H9 (cell line): ENCODE data around the gene B3GALT4. TPM values are rescaled to one million over a fixed set of nuclear protein-coding genes. Genes with fewer than 3 reads are reported as not detected.

Source experiments
- DNase-seq: peaks from one replicate; pipeline ENCODE4 v3.0.0-alpha.2; 2017
- H2AFZ ChIP-seq: one replicate; pipeline ENCODE4 v1.6.1; 2013; ENCODE audit warnings: mild to moderate bottlenecking, low read length, control low read depth, moderate library complexity
- H2AK5ac ChIP-seq: 2 replicates; pipeline ENCODE4 v1.6.1; 2013; ENCODE audit warnings: low read length, control low read depth, mixed read lengths; ENCODE audit not compliant: insufficient read length
- H2BK120ac ChIP-seq: one replicate; pipeline ENCODE4 v1.6.1; 2013; ENCODE audit warnings: low read depth, mild to moderate bottlenecking, low read length, control low read depth, inconsistent platforms; ENCODE audit not compliant: poor library complexity, severe bottlenecking
- H2BK12ac ChIP-seq: 2 replicates; pipeline ENCODE4 v1.6.1; 2013; ENCODE audit warnings: low read length, control low read depth, mixed read lengths, low read depth; ENCODE audit not compliant: insufficient read length
- H2BK15ac ChIP-seq: 2 replicates; pipeline ENCODE4 v1.6.1; 2013; ENCODE audit warnings: low read depth, low read length, control low read depth
- H2BK20ac ChIP-seq: one replicate; pipeline ENCODE4 v1.6.1; 2013; ENCODE audit warnings: low read depth, mild to moderate bottlenecking, low read length, control low read depth, inconsistent platforms; ENCODE audit not compliant: poor library complexity, severe bottlenecking
- H2BK5ac ChIP-seq: 2 replicates; pipeline ENCODE4 v1.6.1; 2013; ENCODE audit warnings: low read length, control low read depth, mixed read lengths; ENCODE audit not compliant: insufficient read length
- H3K14ac ChIP-seq: 2 replicates; pipeline ENCODE4 v1.6.1; 2013; ENCODE audit warnings: low read length, control low read depth; ENCODE audit not compliant: insufficient read depth
- H3K18ac ChIP-seq: 2 replicates; pipeline ENCODE4 v1.6.1; 2013; ENCODE audit warnings: low read depth, mild to moderate bottlenecking, mixed read lengths, low read length, control low read depth; ENCODE audit not compliant: insufficient read length
- H3K23ac ChIP-seq: 2 replicates; pipeline ENCODE4 v1.6.1; 2013; ENCODE audit warnings: low read length, control low read depth, mixed read lengths, low read depth; ENCODE audit not compliant: insufficient read length
- H3K23me2 ChIP-seq: 2 replicates; pipeline ENCODE4 v1.6.1; 2013; ENCODE audit warnings: low read depth, mild to moderate bottlenecking, mixed read lengths, low read length, control low read depth; ENCODE audit not compliant: insufficient read length, poor library complexity, severe bottlenecking
- H3K27ac ChIP-seq: 2 replicates; pipeline ENCODE4 v1.5.1; 2013; ENCODE audit warnings: low read length, control low read depth, mixed read lengths, low read depth; ENCODE audit not compliant: insufficient read length
- H3K27me3 ChIP-seq: 2 replicates; pipeline ENCODE4 v1.6.1; 2013; ENCODE audit warnings: low read length, control low read depth, inconsistent platforms; ENCODE audit not compliant: insufficient read depth
- H3K4ac ChIP-seq: 2 replicates; pipeline ENCODE4 v1.6.1; 2013; ENCODE audit warnings: low read depth, mild to moderate bottlenecking, control low read depth, inconsistent platforms, low read length, moderate library complexity
- H3K4me1 ChIP-seq: 2 replicates; pipeline ENCODE4 v1.6.1; 2013; ENCODE audit warnings: low read length, control low read depth, inconsistent platforms; ENCODE audit not compliant: insufficient read depth
- H3K4me2 ChIP-seq: 2 replicates; pipeline ENCODE4 v1.6.1; 2013; ENCODE audit warnings: low read length, control low read depth, mixed read lengths; ENCODE audit not compliant: insufficient read length, insufficient read depth
- H3K56ac ChIP-seq: 2 replicates; pipeline ENCODE4 v1.6.1; 2013; ENCODE audit warnings: low read depth, mild to moderate bottlenecking, mixed read lengths, low read length, control low read depth; ENCODE audit not compliant: insufficient read length
- H3K79me1 ChIP-seq: 2 replicates; pipeline ENCODE4 v1.6.1; 2013; ENCODE audit warnings: low read depth, mild to moderate bottlenecking, moderate library complexity, low read length, control low read depth, inconsistent platforms; ENCODE audit not compliant: insufficient read depth, poor library complexity, severe bottlenecking
- H3K79me2 ChIP-seq: 2 replicates; pipeline ENCODE4 v1.6.1; 2013; ENCODE audit warnings: low read length, control low read depth, inconsistent platforms; ENCODE audit not compliant: insufficient read depth
- H3K9ac ChIP-seq: 2 replicates; pipeline ENCODE4 v1.6.1; 2013; ENCODE audit warnings: low read length, control low read depth, mixed read lengths; ENCODE audit not compliant: insufficient read length; ENCODE audit errors: extremely low read depth
- H3K9me3 ChIP-seq: one replicate; pipeline ENCODE4 v1.6.1; 2013; ENCODE audit warnings: low read depth, low read length, inconsistent platforms; ENCODE audit not compliant: control insufficient read depth
- H3T11ph ChIP-seq: one replicate; pipeline ENCODE4 v1.6.1; 2013; ENCODE audit warnings: mild to moderate bottlenecking, low read length, control low read depth, inconsistent platforms
- H4K20me1 ChIP-seq: one replicate; pipeline ENCODE4 v1.6.1; 2013; ENCODE audit not compliant: control insufficient read depth, insufficient read length, insufficient read depth
- H4K5ac ChIP-seq: 2 replicates; pipeline ENCODE4 v1.6.1; 2013; ENCODE audit warnings: low read depth, mild to moderate bottlenecking, mixed read lengths, low read length, control low read depth; ENCODE audit not compliant: insufficient read length
- H4K8ac ChIP-seq: replicated peaks from 2 replicates; pipeline ENCODE4 v1.6.1; 2013; ENCODE audit warnings: low read length, control low read depth, mixed read lengths, low read depth; ENCODE audit not compliant: insufficient read length
- H4K91ac ChIP-seq: 2 replicates; pipeline ENCODE4 v1.6.1; 2013; ENCODE audit warnings: low read depth, mild to moderate bottlenecking, moderate library complexity, mixed read lengths, low read length, control low read depth; ENCODE audit not compliant: insufficient read length
- H3K27ac Mint-ChIP-seq, 3 experiments: 2 replicates in 2 of 3; 3 replicates in 1 of 3; pipeline ENCODE4 v1.8.0; 2020 to 2021; ENCODE audit warnings: mixed read lengths in 3 of 3, mild to moderate bottlenecking in 1 of 3, moderate library complexity in 1 of 3
- H3K27me3 Mint-ChIP-seq: 2 replicates; pipeline ENCODE4 v1.8.0; 2021; ENCODE audit warnings: low read depth, mild to moderate bottlenecking, moderate library complexity, mixed read lengths
- H3K36me3 Mint-ChIP-seq, 3 experiments: 2 replicates in 2 of 3; 3 replicates in 1 of 3; pipeline ENCODE4 v1.8.0; 2020 to 2021; ENCODE audit warnings: low read depth in 3 of 3, mixed read lengths in 3 of 3; ENCODE audit not compliant: insufficient read depth in 1 of 3
- H3K4me1 Mint-ChIP-seq, 2 experiments: 2 replicates each; pipeline ENCODE4 v1.8.0; 2020; ENCODE audit warnings: mixed read lengths in 2 of 2
- H3K4me3 Mint-ChIP-seq, 2 experiments: 2 replicates in 1 of 2; 3 replicates in 1 of 2; pipeline ENCODE4 v1.8.0; 2020 to 2021; ENCODE audit warnings: mild to moderate bottlenecking in 2 of 2, mixed read lengths in 2 of 2, moderate library complexity in 1 of 2
- H3K9me3 Mint-ChIP-seq, 2 experiments: 2 replicates in 1 of 2; 3 replicates in 1 of 2; pipeline ENCODE4 v1.8.0; 2020; ENCODE audit warnings: mild to moderate bottlenecking in 2 of 2, mixed read lengths in 2 of 2, moderate library complexity in 1 of 2
- CTCF ChIP-seq: fragments of 200-600 bp; sonication (generic); conservative IDR thresholded peaks from 3 replicates; pipeline ENCODE4 v1.8.0; 2021; ENCODE audit warnings: antibody characterized with exemption, mild to moderate bottlenecking
- WGBS: extraction: QIAGEN DNeasy Blood & Tissue Kit; methylation state at CpG from one replicate; pipeline ENCODE4 v1.1.7; 2013; ENCODE audit warnings: missing lambda C conversion rate, low lambda C conversion rate, mixed read lengths; ENCODE audit not compliant: insufficient read length; ENCODE audit errors: extremely low coverage; 5-methylcytosine and 5-hydroxymethylcytosine counted together
- total RNA-seq: library from RNA; stranded (reverse); gene quantifications from 2 replicates; pipeline ENCODE4 v1.2.1, GENCODE V29; 2021

The B3GALT4 gene
- total RNA-seq, 1 experiment from 2014 or later = 3.2 TPM

DNA sequence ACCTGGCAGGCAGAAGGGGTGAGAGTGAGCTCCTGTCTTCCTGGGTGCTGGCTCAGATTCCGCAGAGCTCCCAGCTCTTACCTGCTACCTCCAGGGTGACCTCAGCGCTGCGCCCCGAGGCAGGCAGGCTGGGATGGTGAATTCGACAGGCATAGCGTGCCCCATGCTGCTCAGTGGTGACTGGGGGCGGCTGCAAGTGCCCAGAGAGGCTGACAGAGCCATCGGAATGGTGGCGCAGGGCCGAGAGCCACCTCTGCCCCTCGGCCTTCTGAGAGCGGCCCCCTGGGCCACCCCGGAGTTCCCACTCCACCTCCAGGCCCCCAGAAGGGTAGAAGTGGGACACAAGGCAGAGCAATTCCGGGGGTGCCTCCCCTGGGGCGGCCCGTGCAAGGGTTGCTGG lies 27.3 kb downstream of the B3GALT4 start:
- Histone ChIP-seq H2BK5ac (no peak overlapping the region), H3K9ac (no peak overlapping the region), H3K23ac (no peak overlapping the region), H2BK12ac (no peak overlapping the region), H4K5ac (no peak overlapping the region), H3K27ac (no peak overlapping the region), H3K4me2 (no peak overlapping the region), H4K91ac (no peak overlapping the region), H3K18ac (no peak overlapping the region), H3K4me1 (no peaks in the 10 kb centered on the region), H2BK15ac (no peak overlapping the region), H2BK120ac (no peak overlapping the region), H4K20me1 (no peaks in the 10 kb centered on the region), H3K14ac (no peak overlapping the region), H3K56ac (no peak overlapping the region), H3K79me2 (peaks cover 3% of the 10 kb centered on the region; the same call in 1 of the 2 replicates), H2AK5ac (no peak overlapping the region), H3K27me3 (no peaks in the 10 kb centered on the region), H4K8ac (no peak overlapping the region), H3K9me3 (no peaks in the 10 kb centered on the region), H3K79me1 (no peaks in the 10 kb centered on the region), H3K23me2 (peaks cover 4% of the 10 kb centered on the region), H3K4ac (no peak overlapping the region), H2BK20ac (no peak overlapping the region), H2AFZ (no peak overlapping the region), H3T11ph (no peak overlapping the region)
- TF ChIP-seq CTCF = no peak
- H3K4me1 Mint-ChIP-seq = peaks cover 6 to 10% of the 10 kb centered on the region in 2 experiments; a peak in 3 of 4 replicates
- no peak overlapping the region; a peak in 1 of 7 replicates for H3K27ac Mint-ChIP-seq
- no peak for DNase-seq
- no peaks in the 10 kb centered on the region for H3K9me3 Mint-ChIP-seq
- H3K36me3 Mint-ChIP-seq = peaks cover 3 to 17% (median 5%) of the 10 kb centered on the region in 3 experiments; a peak in 6 of 7 replicates
- no peak overlapping the region for H3K4me3 Mint-ChIP-seq
- WGBS = no CpG with 5 or more reads among the region's 16 CpGs
- H3K27me3 Mint-ChIP-seq = no peaks in the 10 kb centered on the region; the same call in 1 of the 2 replicates
